HG03280 (cell line): ENCODE data around the gene SEMA4G.
"Not testable (repeated sequence)": the region's sequence is repeated elsewhere in the genome, so short reads cannot be mapped to it uniquely, and the experiment has no call there.

Source experiments
- ATAC-seq: cut with Tn5 transposase; IDR thresholded peaks from one replicate; pipeline ENCODE4 v1.9.1; 2021; ENCODE audit warnings: mild to moderate bottlenecking, moderate library complexity; ENCODE audit not compliant: unreplicated experiment

The SEMA4G gene

GRCh38 chr10:100970914-100971811 lies 1.9 kb downstream of the SEMA4G start:
- no peak for ATAC-seq

- ATAC-seq: no peak
These were observed 3.0 kb downstream of the SEMA4G start for GRCh38 chr10:100972115-100972903.

- no peak for ATAC-seq
These were observed 3.7 kb downstream of the SEMA4G start for GRCh38 chr10:100972904-100973535.

- not testable (repeated sequence) for ATAC-seq
These were observed 6.1 kb downstream of the SEMA4G start for GRCh38 chr10:100975397-100975796.

GRCh38 chr10:100976906-100977305 lies 7.6 kb downstream of the SEMA4G start:
- no peak for ATAC-seq

- no peak for ATAC-seq
These were observed 8.1 kb downstream of the SEMA4G start for GRCh38 chr10:100977436-100977835.

- no peak for ATAC-seq
These were observed 9.0 kb downstream of the SEMA4G start for GRCh38 chr10:100978121-100978900.

- no peak for ATAC-seq
These were observed 9.5 kb downstream of the SEMA4G start for GRCh38 chr10:100978901-100979195.

GRCh38 chr10:100979791-100980272 lies 10.5 kb downstream of the SEMA4G start:
- ATAC-seq: no peak

- no peak for ATAC-seq
These were observed 11.0 kb downstream of the SEMA4G start for GRCh38 chr10:100980311-100980710.

- no peak for ATAC-seq
These were observed 11.4 kb downstream of the SEMA4G start for GRCh38 chr10:100980711-100981110.

- ATAC-seq: no peak
These were observed 12.0 kb downstream of the SEMA4G start for GRCh38 chr10:100981178-100981772.

GRCh38 chr10:100982916-100983830 lies 13.9 kb downstream of the SEMA4G start:
- ATAC-seq: no peak

GRCh38 chr10:100983868-100984671 lies 14.8 kb downstream of the SEMA4G start:
- ATAC-seq: no peak

GRCh38 chr10:100984672-100985177 lies 15.4 kb downstream of the SEMA4G start:
- no peak for ATAC-seq

GRCh38 chr10:100985336-100985735 lies 16.0 kb downstream of the SEMA4G start:
- ATAC-seq: no peak

- ATAC-seq: no peak
These were observed 17.3 kb downstream of the SEMA4G start for GRCh38 chr10:100986623-100986951.

- peak; percentile 85 for ATAC-seq
These were observed 17.8 kb downstream of the SEMA4G start, which contains the start of the genes MRPL43 and TWNK for GRCh38 chr10:100986952-100987684. Gene MRPL43, minus strand, starts transcription at chr10:100987497. Its CDS starts 54 bp downstream, at chr10:100987443. Gene TWNK, plus strand, starts transcription at chr10:100987543. Its CDS starts 668 bp downstream, at chr10:100988211.
